Type B pancreatic cell (in vitro differentiated cells): Measurements from ENCODE around the gene NANOGP8. TPM values are rescaled to one million over a fixed set of nuclear protein-coding genes. Genes with fewer than 3 reads are reported as not detected.
"Not testable (repeated sequence)": the region's sequence is repeated elsewhere in the genome, so short reads cannot be mapped to it uniquely, and the experiment has no call there.

Source experiments
- DNase-seq: peaks from one replicate; pipeline ENCODE4 v3.0.0; 2021; ENCODE audit warnings: mixed read lengths; ENCODE audit not compliant: unreplicated experiment; ENCODE audit errors: extremely low spot score
- H3K27ac Mint-ChIP-seq: 2 replicates; pipeline ENCODE4 v1.8.0; 2021; ENCODE audit warnings: mild to moderate bottlenecking, mixed read lengths
- H3K27me3 Mint-ChIP-seq: 2 replicates; pipeline ENCODE4 v1.8.0; 2021; ENCODE audit warnings: mixed read lengths
- H3K36me3 Mint-ChIP-seq: 2 replicates; pipeline ENCODE4 v1.8.0; 2021; ENCODE audit warnings: mixed read lengths
- H3K4me1 Mint-ChIP-seq: one replicate; pipeline ENCODE4 v1.8.0; 2021; ENCODE audit warnings: mixed read lengths; ENCODE audit not compliant: unreplicated experiment
- H3K4me3 Mint-ChIP-seq: 2 replicates; pipeline ENCODE4 v1.8.0; 2021; ENCODE audit warnings: mild to moderate bottlenecking, mixed read lengths
- H3K9me3 Mint-ChIP-seq: 2 replicates; pipeline ENCODE4 v1.8.0; 2021; ENCODE audit warnings: mixed read lengths
- CTCF ChIP-seq: fragments of 200-600 bp; sonication (generic); conservative IDR thresholded peaks from 2 replicates; pipeline ENCODE4 v1.5.0; 2021; ENCODE audit warnings: antibody characterized with exemption, mild to moderate bottlenecking
- long read RNA-seq: library from polyadenylated mRNA; unstranded; transcript quantifications from one replicate; pipeline ENCODE4 v2.0.0, GENCODE V29; 2020
- total RNA-seq: library from RNA; stranded (reverse); gene quantifications from 2 replicates; pipeline ENCODE4 v1.2.1, GENCODE V29; 2021; ENCODE audit warnings: low replicate concordance

Gene NANOGP8
- total RNA-seq, result not detected in 2 replicates
- long read RNA-seq, result 0 reads

- H3K36me3 Mint-ChIP-seq, H3K9me3 Mint-ChIP-seq, H3K27ac Mint-ChIP-seq, H3K27me3 Mint-ChIP-seq, H3K4me3 Mint-ChIP-seq, DNase-seq, H3K4me1 Mint-ChIP-seq: not testable (repeated sequence)
These were observed at the start of gene NANOGP8 for GRCh38 chr15:35085176-35085919. Gene NANOGP8, minus strand, starts transcription at chr15:35085295. Its CDS starts 185 bp downstream, at chr15:35085110.

GRCh38 chr15:35134299-35134698, 49.2 kb upstream of the NANOGP8 start:
- no peak for DNase-seq
- Mint-ChIP-seq H3K27me3 (no peaks in the 10 kb centered on the region), H3K36me3 (peaks cover 4% of the 10 kb centered on the region), H3K27ac (no peak overlapping the region), H3K4me3 (no peak overlapping the region), H3K4me1 (peaks cover 10% of the 10 kb centered on the region), H3K9me3 (no peaks in the 10 kb centered on the region)
- no peak for TF ChIP-seq CTCF

- Mint-ChIP-seq H3K27me3 (no peaks in the 10 kb centered on the region), H3K4me1 (peaks cover 10% of the 10 kb centered on the region), H3K4me3 (no peak overlapping the region), H3K36me3 (peaks cover 4% of the 10 kb centered on the region), H3K9me3 (peaks cover 5% of the 10 kb centered on the region), H3K27ac (no peak overlapping the region)
- DNase-seq, result no peak
- TF ChIP-seq CTCF, result no peak
These were observed 45.1 kb upstream of the NANOGP8 start for GRCh38 chr15:35130245-35130644.

GRCh38 chr15:35129361-35129760, 44.3 kb upstream of the NANOGP8 start:
- no peaks in the 10 kb centered on the region for H3K27me3 Mint-ChIP-seq
- H3K36me3 Mint-ChIP-seq, result peaks cover 4% of the 10 kb centered on the region
- no peak overlapping the region for H3K27ac Mint-ChIP-seq

GRCh38 chr15:35127717-35128116, 42.6 kb upstream of the NANOGP8 start:
- peaks cover 4% of the 10 kb centered on the region for H3K36me3 Mint-ChIP-seq
- H3K27me3 Mint-ChIP-seq, result no peaks in the 10 kb centered on the region
- H3K27ac Mint-ChIP-seq, result no peak overlapping the region
- H3K9me3 Mint-ChIP-seq, result peaks cover 10% of the 10 kb centered on the region
- TF ChIP-seq CTCF, result no peak
- H3K4me1 Mint-ChIP-seq, result peaks cover under 1% of the 10 kb centered on the region
- no peak overlapping the region for H3K4me3 Mint-ChIP-seq
- no peak for DNase-seq

More at GRCh38 chr15:35129361-35129760, 44.3 kb upstream of the NANOGP8 start:
- peaks cover 5% of the 10 kb centered on the region for H3K9me3 Mint-ChIP-seq
- TF ChIP-seq CTCF, result no peak
- no peak overlapping the region for H3K4me3 Mint-ChIP-seq
- DNase-seq, result no peak
- peaks cover 10% of the 10 kb centered on the region for H3K4me1 Mint-ChIP-seq

- H3K9me3 Mint-ChIP-seq, result peaks cover 14% of the 10 kb centered on the region
- DNase-seq, result no peak
- no peak for TF ChIP-seq CTCF
- H3K27ac Mint-ChIP-seq, result no peak overlapping the region
- H3K4me1 Mint-ChIP-seq, result no peaks in the 10 kb centered on the region
- H3K4me3 Mint-ChIP-seq, result no peak overlapping the region
- H3K36me3 Mint-ChIP-seq, result peaks cover 4% of the 10 kb centered on the region
- no peaks in the 10 kb centered on the region for H3K27me3 Mint-ChIP-seq
These were observed 41.1 kb upstream of the NANOGP8 start for GRCh38 chr15:35126236-35126635.
